ENCODE results near the gene OXGR1. TPM values are rescaled to one million over a fixed set of nuclear protein-coding genes. Genes with fewer than 3 reads are reported as not detected.
A peak's percentile ranks its signal among the peaks of the same experiment; 100 is the strongest.
"Not testable (repeated sequence)": the region's sequence is repeated elsewhere in the genome, so short reads cannot be mapped to it uniquely, and the experiment has no call there.

The OXGR1 gene
- total RNA-seq, result 6.5 TPM

DNA sequence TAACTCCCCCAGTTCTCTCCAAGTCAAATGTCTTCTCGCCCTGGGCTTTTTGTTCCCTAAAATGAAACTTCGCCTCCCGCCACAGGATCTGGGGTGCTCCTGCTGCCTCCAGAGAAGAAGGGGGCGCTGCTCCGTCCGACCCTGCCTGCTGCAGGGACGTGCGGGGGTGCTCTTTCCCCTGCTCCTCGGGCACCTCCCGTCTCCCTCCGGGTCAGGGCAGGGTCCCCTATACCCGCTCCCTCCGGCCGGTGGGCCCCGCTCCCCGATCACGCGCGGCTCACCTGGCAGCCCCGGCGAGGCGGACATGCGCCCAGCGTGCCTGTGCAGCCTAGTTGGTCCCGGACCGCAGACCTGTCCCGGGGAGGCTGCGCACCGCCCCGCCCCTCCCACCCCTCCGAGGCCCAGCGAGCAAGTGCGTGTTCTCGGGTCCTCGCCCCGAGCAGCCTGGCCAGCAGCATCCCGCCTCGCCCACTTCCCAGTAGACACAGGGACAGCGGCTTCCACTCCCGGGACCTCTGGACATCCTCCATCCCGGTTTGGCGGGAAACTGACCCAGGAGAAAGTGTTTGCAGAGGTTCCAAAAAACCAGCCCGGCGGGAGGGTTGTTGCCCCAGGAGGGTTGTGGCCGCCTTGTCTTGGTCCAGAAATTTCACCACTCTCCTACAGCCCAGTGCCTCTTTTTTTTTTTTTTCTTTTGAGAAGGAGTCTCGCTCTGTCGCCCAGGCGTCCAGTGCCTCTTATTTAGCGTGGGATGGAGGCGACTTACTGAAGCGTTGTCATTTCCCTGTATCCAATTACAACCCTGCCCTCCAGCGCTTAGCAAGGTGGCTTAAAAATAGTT, at the start of gene OXGR1:
TSS of gene OXGR1 (minus strand) at position 460 of the 841 bp plus-strand sequence. CDS start 6,717 bp downstream, outside the sequence.
- DNase-seq, result peak; percentile 30

- DNase-seq, result no peak
These were observed 49.0 kb upstream of the OXGR1 start for GRCh38 chr13:97043302-97043701.

- peak; percentile 54 for DNase-seq
These were observed 36.6 kb upstream of the OXGR1 start for GRCh38 chr13:97030705-97031452.

GRCh38 chr13:97028441-97029299, 34.4 kb upstream of the OXGR1 start:
- peak; percentile 81 for DNase-seq

- DNase-seq, result no peak
These were observed 32.9 kb upstream of the OXGR1 start for GRCh38 chr13:97027162-97027554.

DNA sequence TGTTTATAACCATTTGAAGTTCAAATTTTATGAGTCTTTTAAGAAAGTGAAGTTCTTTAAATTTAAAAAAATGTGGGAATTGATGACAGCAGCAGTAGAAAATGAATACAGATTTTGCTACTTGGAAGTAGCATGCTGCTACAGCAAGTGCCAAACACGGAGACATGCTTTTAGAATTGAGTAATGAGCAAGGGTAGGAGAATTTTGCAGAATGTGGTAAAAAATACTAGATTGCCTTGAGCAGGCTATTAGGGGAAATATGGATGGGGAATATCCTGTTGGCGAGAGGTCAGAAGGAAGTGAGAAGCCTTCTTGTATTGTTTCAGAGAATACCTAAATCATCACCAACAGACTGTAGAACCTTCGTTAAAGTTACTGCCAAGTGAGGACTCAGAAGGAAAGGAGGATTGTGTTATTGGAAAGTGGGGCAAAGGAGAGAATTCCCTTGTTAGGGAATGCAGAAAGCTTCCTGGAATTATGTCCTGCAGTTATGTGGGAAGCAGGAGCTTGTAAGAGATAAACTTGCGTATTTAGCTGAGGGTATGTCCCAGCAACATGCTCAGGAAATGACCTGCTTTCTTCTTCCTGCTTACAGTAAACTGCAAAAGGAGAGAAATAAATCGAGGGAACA, 32.4 kb upstream of the OXGR1 start:
- DNase-seq, result no peak

GRCh38 chr13:97023812-97024211, 29.5 kb upstream of the OXGR1 start:
- DNase-seq, result not testable (repeated sequence)

DNA sequence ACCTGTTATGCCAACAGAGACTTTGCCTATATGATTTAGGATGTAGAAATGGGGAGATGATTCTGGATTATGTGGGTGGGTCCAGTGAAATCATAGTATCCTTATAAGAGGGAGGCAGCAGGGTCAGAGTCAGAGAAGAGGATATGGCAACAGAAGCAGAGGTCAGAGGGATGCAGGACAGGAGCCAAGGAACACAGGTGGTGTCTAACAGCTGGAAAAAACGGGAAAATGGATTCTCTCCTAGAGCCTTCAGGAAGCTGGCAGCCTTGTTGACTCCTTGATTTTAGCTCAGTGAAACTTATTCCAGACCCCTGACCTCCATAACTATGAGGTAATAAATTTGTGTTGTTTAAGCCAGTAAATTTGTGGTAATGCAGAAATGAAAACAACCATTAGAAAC, 28.8 kb upstream of the OXGR1 start:
- DNase-seq, result peak; percentile 26

DNA sequence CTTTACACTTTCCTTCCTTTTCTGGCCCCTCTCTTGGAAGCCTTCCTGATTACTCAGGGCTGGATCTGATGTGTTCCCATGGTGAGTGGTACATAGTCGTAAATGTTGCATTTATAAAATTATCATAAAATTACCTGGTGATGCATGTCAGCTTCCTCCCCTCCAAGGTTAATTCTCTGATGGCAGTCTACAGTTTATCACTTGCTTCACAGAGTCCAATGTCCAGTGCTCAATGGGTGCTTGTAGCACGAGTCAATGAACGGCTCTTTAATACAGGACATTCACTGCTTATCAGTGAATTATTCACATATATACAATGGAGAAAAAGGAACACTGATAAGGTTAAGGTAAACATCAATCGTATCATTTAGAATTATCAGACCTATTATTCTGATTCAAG, 27.0 kb upstream of the OXGR1 start:
- DNase-seq, result no peak

DNA sequence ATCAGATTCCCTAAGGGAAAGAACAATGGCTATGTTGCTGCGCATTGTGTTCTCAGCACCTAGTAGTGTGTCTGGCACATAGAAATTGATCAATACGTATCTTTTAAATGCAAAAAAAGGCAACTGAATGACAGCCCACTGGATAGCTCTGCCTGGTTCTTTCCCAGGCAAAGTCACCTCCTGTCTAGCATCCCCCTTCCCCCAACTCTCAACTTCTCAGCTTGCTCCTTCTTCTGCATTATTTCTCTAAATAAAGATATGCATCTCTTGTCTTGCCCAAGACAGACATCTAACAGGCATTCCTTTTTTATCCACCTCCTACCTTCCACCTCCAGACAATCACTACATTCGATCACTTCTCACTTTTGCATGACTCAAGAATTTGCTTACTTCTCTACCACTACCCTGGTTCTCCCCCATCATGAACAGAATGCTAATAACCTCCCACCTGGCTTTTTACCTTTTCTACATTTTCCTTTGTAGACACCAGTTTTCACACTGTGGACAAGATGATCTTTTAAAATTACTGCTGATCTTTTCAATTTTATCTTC, 26.5 kb upstream of the OXGR1 start:
- DNase-seq, result no peak

DNA sequence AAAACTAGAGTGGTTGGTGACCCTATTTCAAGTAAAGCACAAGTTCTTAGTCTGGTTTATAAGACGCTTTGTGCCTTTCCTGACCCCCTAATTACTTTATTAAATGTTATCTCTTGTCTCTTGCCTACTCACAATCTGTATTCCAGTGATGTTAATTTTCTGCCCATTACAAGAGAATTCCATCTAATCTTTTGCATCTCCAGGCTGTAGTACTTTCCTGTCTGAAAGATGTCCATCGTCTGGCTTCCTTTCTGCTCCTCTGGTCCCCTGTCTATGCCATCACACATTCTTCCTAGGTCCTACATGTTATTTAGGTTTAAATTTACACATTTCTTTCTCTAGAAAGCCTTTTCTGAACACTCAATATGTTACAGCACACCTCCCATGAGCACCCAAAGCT, 25.9 kb upstream of the OXGR1 start:
- DNase-seq, result no peak

DNA sequence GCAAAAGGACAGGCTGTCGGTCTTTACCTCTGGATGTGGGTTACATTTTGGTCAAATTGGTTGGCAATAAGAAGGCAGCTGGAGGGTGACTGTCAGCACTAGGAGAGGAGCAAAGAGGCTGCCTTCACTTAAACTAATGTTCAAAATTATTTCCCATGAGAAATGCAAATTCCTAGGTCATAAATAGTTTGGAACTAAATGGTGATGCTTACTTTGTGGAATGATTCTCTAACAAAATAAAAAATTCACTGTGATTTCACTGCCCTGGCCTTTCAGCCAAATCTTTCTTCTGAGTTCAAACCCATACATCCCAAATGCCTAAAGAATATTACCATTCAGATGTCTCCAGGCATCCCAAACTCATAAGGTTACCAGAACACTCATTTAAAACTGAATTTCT, 25.0 kb upstream of the OXGR1 start:
- DNase-seq, result no peak

- peak; percentile 82 for DNase-seq
These were observed 23.9 kb upstream of the OXGR1 start for GRCh38 chr13:97018029-97018819.

GRCh38 chr13:97017322-97017721, 23.0 kb upstream of the OXGR1 start:
- DNase-seq, result no peak

DNA sequence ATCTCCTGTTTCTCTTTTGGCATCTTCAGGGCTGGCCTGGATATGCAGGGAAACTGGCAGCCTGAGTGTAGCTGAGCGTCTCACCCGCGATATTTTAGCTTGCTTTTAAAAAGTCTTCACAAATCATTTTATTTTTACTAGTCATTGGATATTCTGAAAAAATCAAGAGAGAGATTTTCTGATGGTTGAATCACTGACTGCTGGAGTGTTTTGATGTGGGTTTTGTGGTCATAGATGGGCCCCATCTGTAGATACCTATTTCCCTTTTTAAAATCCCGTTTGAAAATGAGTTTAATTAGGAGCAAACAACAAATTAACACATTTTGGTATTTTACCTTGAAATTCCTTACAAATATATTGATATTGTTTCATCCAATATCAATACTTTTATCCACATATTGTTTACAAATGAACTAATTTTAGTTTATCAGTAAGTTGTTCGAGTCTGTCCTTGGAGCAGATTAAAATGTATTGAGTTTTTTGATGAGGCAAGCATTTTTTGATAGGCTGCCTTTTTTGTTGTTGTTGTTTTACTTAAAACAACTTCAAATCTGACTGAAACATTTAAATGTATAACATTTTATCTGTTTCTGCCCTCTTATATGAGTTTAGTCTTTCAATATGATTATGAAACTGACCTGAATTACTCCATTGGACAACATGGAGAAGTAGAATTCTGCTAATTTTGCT, 21.5 kb upstream of the OXGR1 start:
- DNase-seq, result no peak

DNA sequence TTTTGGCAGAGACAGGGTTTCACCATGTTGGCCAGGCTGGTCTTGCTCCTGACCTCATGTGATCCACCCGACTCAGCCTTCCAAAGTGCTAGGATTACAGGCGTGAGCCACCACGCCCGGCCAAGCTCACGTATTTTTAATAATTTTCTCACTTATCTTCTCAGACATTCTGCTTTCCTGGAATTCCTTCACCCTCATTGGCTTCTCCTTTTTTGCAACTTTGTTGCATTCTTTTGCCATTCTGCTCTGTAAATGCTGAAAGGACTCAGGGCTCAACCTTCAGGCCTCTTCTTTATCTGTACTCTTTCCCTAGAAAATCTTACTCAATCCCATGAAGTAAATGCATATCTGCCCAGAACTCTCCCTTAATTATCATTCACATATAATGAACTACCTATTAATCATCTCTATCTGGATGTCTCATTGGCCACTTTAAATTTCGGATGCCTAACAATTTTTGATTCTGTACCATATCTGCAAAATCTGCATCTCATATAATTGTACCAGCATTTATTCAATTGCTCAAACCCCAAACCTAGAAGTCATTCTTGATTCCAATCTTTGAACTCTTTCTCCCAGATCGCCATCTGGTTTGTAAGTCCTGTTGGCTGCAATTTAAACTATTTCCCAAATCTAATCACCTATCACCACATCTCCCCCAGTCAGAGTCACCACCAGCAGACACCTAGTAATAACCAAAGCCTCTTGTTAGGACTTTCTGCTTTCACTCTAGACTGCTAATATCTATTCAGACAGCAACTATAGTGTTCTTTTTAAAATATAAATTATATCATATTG, 18.2 kb upstream of the OXGR1 start:
- no peak for DNase-seq

GRCh38 chr13:97011446-97012131, 17.3 kb upstream of the OXGR1 start:
- no peak for DNase-seq

DNA sequence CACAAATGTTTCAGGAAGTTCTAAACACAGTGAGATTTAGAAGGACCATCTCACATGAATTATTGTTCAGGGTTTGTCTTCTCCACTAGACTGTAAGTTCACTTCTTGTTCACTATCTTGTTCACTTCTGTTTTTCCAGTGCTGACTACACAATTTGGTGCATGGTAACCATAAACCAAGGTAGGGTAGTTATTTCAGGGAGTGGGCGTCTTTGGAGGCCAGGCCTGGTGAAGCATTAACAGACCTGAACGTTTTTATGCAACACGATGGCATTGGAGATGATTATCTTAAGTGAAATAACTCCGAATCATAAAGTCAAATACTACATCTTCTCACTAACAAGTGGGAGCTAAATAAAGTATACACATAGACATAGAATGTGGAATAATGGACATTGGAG, 14.4 kb upstream of the OXGR1 start:
- DNase-seq, result no peak
